Osteoblast (primary cell): ENCODE data around the gene TBC1D2B. TPM values are rescaled to one million over a fixed set of nuclear protein-coding genes. Genes with fewer than 3 reads are reported as not detected.
"Not testable (repeated sequence)": the region's sequence is repeated elsewhere in the genome, so short reads cannot be mapped to it uniquely, and the experiment has no call there.

Experiments
- DNase-seq: peaks from one replicate; pipeline ENCODE4 v3.0.0; 2011; ENCODE audit warnings: low spot score, mixed read lengths; ENCODE audit not compliant: insufficient read length; ENCODE audit errors: missing footprints
- H2AFZ ChIP-seq: 2 replicates; pipeline ENCODE4 v1.6.0; 2011; ENCODE audit warnings: mild to moderate bottlenecking, low read length
- H3K27ac ChIP-seq: 2 replicates; pipeline ENCODE4 v1.5.1; 2011; ENCODE audit warnings: mild to moderate bottlenecking, low read depth, low read length, moderate library complexity
- H3K27me3 ChIP-seq: 2 replicates; pipeline ENCODE4 v1.6.0; 2012; ENCODE audit warnings: mild to moderate bottlenecking, control low read depth, inconsistent platforms, low read length, moderate library complexity; ENCODE audit not compliant: insufficient read depth
- H3K36me3 ChIP-seq: 2 replicates; pipeline ENCODE4 v1.5.1; 2011; ENCODE audit warnings: mild to moderate bottlenecking, low read length, control low read depth, moderate library complexity; ENCODE audit not compliant: insufficient read depth
- H3K4me1 ChIP-seq: 2 replicates; pipeline ENCODE4 v1.5.1; 2011; ENCODE audit warnings: mild to moderate bottlenecking, low read length, control low read depth, moderate library complexity; ENCODE audit not compliant: insufficient read depth
- H3K4me2 ChIP-seq: 2 replicates; pipeline ENCODE4 v1.6.0; 2011; ENCODE audit warnings: mild to moderate bottlenecking, low read length; ENCODE audit not compliant: insufficient read depth
- H3K4me3 ChIP-seq: fragments of 200-600 bp; sonication (generic); 3 replicates; pipeline ENCODE4 v1.5.1; 2012; ENCODE audit warnings: mild to moderate bottlenecking, low read length, inconsistent platforms; ENCODE audit not compliant: insufficient read depth
- H3K79me2 ChIP-seq: 2 replicates; pipeline ENCODE4 v1.6.0; 2012; ENCODE audit warnings: mild to moderate bottlenecking, low read length, control low read depth, inconsistent platforms; ENCODE audit not compliant: insufficient read depth
- H3K9me3 ChIP-seq: 2 replicates; pipeline ENCODE4 v1.5.1; 2011; ENCODE audit warnings: low read depth, low read length, control low read depth
- H4K20me1 ChIP-seq: 2 replicates; pipeline ENCODE4 v1.6.0; 2012; ENCODE audit warnings: mild to moderate bottlenecking, low read length, control low read depth; ENCODE audit not compliant: insufficient read depth
- total RNA-seq: library from RNA; depleted of rRNA; stranded (reverse); fragments of >200 nt; gene quantifications from 2 replicates; pipeline ENCODE4 v1.2.3, GENCODE V29; 2012
- TF ChIP-seq, protein P1 (sequence below): IDR thresholded peaks from 2 replicates; pipeline ENCODE4 v1.5.1; 2011; ENCODE audit warnings: mild to moderate bottlenecking, low read depth, low read length, moderate library complexity; ENCODE audit errors: extremely low read depth

TBC1D2B gene
- total RNA-seq, 1 donor, result 58.3 TPM

DNA sequence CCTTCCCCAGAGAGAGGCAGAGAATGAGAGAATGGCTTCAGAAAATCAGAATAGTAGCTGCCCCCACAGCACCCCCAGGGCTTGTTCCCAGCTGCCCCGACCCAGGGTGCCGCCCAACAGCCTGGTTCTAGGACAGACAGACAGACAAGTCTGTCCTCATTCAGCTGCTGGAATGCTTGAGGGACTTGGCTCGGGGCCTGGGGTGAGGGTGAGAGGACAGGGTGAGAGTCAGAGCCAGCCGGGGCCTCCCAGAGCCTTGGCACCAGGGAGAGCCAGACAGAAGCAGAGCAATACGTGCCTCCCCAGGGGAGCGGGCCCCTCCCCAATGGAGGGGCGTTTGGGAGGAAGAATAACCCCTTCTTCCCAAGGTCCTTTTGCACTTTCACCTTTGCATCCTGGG, 105.6 kb downstream of the TBC1D2B start:
- H3K4me2 ChIP-seq, H3K4me3 ChIP-seq, DNase-seq, H4K20me1 ChIP-seq, H3K9me3 ChIP-seq, H3K79me2 ChIP-seq, H3K36me3 ChIP-seq, H3K4me1 ChIP-seq, H3K27me3 ChIP-seq, H3K27ac ChIP-seq, H2AFZ ChIP-seq: not testable (repeated sequence)

DNA sequence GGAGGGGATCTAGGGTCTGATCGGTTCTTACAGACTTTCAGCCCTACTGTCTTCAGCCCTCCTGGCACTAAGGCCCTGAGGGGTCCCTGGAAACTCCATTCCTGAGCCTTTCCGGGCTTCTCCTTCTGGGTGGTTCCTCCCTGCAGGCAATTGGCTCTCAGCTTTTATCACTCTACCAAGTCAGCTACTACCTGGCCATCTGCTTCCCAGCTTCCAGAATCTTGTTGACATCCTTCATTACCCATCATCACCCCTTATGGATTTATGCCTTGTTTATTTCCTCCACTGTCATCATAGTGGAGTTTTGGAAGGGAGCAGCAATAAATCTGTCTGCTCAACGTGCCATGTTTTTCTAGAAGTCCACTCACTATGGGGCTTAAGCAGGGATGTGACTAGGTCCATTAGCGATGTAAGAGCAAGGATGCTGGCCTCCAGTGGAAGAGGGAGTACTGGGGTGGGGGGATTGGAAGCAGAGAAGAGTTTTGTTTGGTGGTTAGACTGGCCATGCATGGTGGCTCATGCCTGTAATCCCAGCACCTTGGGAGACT, 106.6 kb downstream of the TBC1D2B start:
- not testable (repeated sequence) for H3K36me3 ChIP-seq, DNase-seq, H3K27ac ChIP-seq

DNA sequence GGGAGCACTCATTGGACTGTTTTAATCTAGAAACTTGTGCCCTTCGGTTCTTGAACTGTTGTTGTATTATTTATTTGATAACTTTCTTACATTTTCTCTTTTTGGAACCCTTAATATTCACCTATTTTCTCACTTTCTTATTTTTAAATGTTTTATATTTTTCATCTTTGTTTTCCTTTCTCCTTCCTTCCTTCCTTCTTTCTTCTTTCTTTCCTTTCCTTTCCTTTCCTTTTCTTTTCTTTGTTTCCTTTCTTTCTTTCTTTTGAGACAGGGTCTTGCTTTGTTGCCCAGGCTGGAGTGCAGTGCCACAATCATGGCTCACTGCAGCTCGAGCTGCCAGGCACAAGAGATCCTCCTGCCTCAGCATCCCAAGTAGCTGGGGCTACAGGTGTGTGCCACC, 108.5 kb downstream of the TBC1D2B start:
- Histone ChIP-seq H3K27me3 (no peaks in the 10 kb centered on the region), H3K27ac (no peak overlapping the region), H3K4me3 (no peak overlapping the region), H2AFZ (no peak overlapping the region), H3K79me2 (no peaks in the 10 kb centered on the region), H3K36me3 (no peaks in the 10 kb centered on the region), H3K4me1 (peaks cover 4% of the 10 kb centered on the region), H4K20me1 (no peaks in the 10 kb centered on the region), H3K9me3 (no peaks in the 10 kb centered on the region), H3K4me2 (no peak overlapping the region)
- TF ChIP-seq, protein P1, sequence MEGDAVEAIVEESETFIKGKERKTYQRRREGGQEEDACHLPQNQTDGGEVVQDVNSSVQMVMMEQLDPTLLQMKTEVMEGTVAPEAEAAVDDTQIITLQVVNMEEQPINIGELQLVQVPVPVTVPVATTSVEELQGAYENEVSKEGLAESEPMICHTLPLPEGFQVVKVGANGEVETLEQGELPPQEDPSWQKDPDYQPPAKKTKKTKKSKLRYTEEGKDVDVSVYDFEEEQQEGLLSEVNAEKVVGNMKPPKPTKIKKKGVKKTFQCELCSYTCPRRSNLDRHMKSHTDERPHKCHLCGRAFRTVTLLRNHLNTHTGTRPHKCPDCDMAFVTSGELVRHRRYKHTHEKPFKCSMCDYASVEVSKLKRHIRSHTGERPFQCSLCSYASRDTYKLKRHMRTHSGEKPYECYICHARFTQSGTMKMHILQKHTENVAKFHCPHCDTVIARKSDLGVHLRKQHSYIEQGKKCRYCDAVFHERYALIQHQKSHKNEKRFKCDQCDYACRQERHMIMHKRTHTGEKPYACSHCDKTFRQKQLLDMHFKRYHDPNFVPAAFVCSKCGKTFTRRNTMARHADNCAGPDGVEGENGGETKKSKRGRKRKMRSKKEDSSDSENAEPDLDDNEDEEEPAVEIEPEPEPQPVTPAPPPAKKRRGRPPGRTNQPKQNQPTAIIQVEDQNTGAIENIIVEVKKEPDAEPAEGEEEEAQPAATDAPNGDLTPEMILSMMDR, result no peak
- no peak for DNase-seq

More for the DNA sequence above, 106.6 kb downstream of the TBC1D2B start:
- H3K27me3 ChIP-seq, H2AFZ ChIP-seq, H4K20me1 ChIP-seq, H3K4me3 ChIP-seq, H3K4me1 ChIP-seq, H3K9me3 ChIP-seq, H3K4me2 ChIP-seq, H3K79me2 ChIP-seq: not testable (repeated sequence)

DNA sequence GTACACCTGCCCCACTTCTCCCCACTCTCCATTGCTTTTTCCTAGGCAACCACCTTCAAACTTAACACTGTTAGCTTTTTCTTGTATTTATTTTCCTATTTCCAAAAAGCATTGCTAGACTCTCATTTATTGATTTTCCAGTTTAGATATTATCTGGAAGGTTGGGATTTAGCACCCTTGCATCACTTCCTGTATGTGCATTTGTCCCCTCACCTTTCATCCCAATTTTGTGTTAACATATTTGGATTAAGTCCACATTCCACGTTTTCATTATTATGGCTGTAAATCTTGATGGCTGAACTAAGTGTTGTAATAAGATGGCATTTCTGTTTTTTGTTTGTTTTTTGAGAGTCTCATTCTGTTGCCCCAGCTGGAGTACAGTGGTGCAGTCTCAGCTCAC, 109.7 kb downstream of the TBC1D2B start:
- no peak for DNase-seq
- Histone ChIP-seq H3K9me3 (no peaks in the 10 kb centered on the region), H3K4me1 (no peaks in the 10 kb centered on the region)

DNA sequence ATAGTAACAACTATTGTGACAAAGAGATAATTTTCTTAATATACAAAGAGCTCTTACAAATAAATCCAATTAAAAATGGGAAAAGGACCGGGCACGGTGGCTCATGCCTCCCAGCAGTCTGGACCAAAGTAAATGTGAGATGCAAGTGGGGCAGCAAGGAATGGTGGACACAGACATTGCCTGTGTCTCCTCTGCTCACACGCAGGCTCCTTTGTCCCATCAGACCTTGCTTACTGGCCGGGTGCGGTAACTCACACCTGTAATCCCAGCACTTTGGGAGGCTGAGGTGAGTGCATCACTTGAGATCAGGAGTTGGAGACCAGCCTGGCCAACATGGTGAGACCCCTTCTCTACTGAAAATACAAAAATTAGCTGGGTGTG, 110.3 kb downstream of the TBC1D2B start:
- H3K9me3 ChIP-seq, DNase-seq, H3K27ac ChIP-seq, H4K20me1 ChIP-seq, H3K27me3 ChIP-seq, H3K4me3 ChIP-seq, H3K4me2 ChIP-seq, H3K4me1 ChIP-seq, H3K36me3 ChIP-seq, H3K79me2 ChIP-seq, H2AFZ ChIP-seq: not testable (repeated sequence)

More for the DNA sequence above, 109.7 kb downstream of the TBC1D2B start:
- Histone ChIP-seq H3K4me3 (no peak overlapping the region), H3K27ac (no peak overlapping the region), H2AFZ (no peak overlapping the region), H3K4me2 (no peak overlapping the region), H3K79me2 (no peaks in the 10 kb centered on the region), H4K20me1 (no peaks in the 10 kb centered on the region), H3K36me3 (no peaks in the 10 kb centered on the region), H3K27me3 (peaks cover 7% of the 10 kb centered on the region)
- TF ChIP-seq, protein P1, result no peak
